Sigmoid colon (tissue), 7 donors: Measurements from ENCODE around the gene FN1. TPM values are rescaled to one million over a fixed set of nuclear protein-coding genes. Genes with fewer than 3 reads are reported as not detected.

ENCODE experiments used
- DNase-seq: peaks from one replicate; pipeline ENCODE4 v3.0.0-alpha.2; 2019
- H3K27ac ChIP-seq, 4 donors: fragments of 200-600 bp; sonication (generic); one replicate each; pipeline ENCODE4 v1.5.1; 2016 to 2019; ENCODE audit warnings: mild to moderate bottlenecking in 1 of 4
- H3K27me3 ChIP-seq, 3 donors: fragments of 200-600 bp; sonication (generic); one replicate each; pipeline ENCODE4 v1.5.1; 2019; ENCODE audit warnings: mild to moderate bottlenecking in 1 of 3
- H3K36me3 ChIP-seq, 4 donors: fragments of 200-600 bp; sonication (generic); one replicate each; pipeline ENCODE4 v1.5.1; 2016 to 2019
- H3K4me1 ChIP-seq, 4 donors: fragments of 200-600 bp; sonication (generic); one replicate each; pipeline ENCODE4 v1.5.1; 2017 to 2019
- H3K4me3 ChIP-seq, 4 donors: fragments of 200-600 bp; sonication (generic); one replicate each; pipeline ENCODE4 v1.5.1; 2017 to 2019; ENCODE audit warnings: mild to moderate bottlenecking in 2 of 4, moderate library complexity in 1 of 4
- H3K9me3 ChIP-seq, 4 donors: fragments of 200-600 bp in 3 of 4; sonication (generic) in 3 of 4; one replicate each; pipeline versions ENCODE4 v1.5.1 to v1.6.1; 2013 to 2019
- EP300 ChIP-seq, 4 donors: sonication (generic); formaldehyde crosslinking; IDR thresholded peaks; one replicate each; pipeline ENCODE4 v1.6.1; 2017; ENCODE audit warnings: antibody characterized with exemption in 4 of 4
- POLR2A ChIP-seq, 2 donors: fragments of 450-650 bp; IDR thresholded peaks; one replicate each; pipeline ENCODE4 v1.6.1; 2016; ENCODE audit warnings: antibody characterized with exemption in 2 of 2, mild to moderate bottlenecking in 2 of 2, moderate library complexity in 2 of 2
- POLR2AphosphoS5 ChIP-seq, 4 donors: sonication (generic); formaldehyde crosslinking; IDR thresholded peaks; one replicate each; pipeline ENCODE4 v1.6.1; 2017; ENCODE audit warnings: antibody characterized with exemption in 4 of 4
- WGBS, 2 donors: extraction: QIAGEN DNeasy Blood & Tissue Kit; methylation state at CpG; one replicate each; pipeline ENCODE4 v1.1.7; 2013; 5-methylcytosine and 5-hydroxymethylcytosine counted together
- intact Hi-C: fragments of 100-400 bp; cut with DNase I; formaldehyde crosslinking; loops from one replicate; pipeline ENCODE4 v1.15.1; 2023
- polyA plus RNA-seq, 3 donors: library from polyadenylated mRNA; stranded (reverse); fragments of 200-250 nt; gene quantifications; one replicate each; pipeline ENCODE4 v1.2.3, GENCODE V29; 2013
- total RNA-seq, 4 donors: library from RNA; depleted of rRNA; stranded (reverse); fragments of >200 nt; gene quantifications; one replicate each; pipeline ENCODE4 v1.1.0, GENCODE V29; 2016
- TF ChIP-seq, protein P1 (sequence below), 4 experiments: fragments of 450-650 bp in 3 of 4; fragments of 200-600 bp in 1 of 4; IDR thresholded peaks; one replicate each; pipeline ENCODE4 v1.5.1; 2016 to 2019; ENCODE audit warnings: antibody characterized with exemption in 4 of 4, mild to moderate bottlenecking in 3 of 4, moderate library complexity in 2 of 4
- donor health status: healthy with polysubstance abuse.
- donor health status: Bipolar disorder and iron deficiency.
- donor health status: healthy.

The FN1 gene
- total and polyA plus RNA-seq, 7 donors: 13.6 to 3,059 (median 671) TPM

DNA sequence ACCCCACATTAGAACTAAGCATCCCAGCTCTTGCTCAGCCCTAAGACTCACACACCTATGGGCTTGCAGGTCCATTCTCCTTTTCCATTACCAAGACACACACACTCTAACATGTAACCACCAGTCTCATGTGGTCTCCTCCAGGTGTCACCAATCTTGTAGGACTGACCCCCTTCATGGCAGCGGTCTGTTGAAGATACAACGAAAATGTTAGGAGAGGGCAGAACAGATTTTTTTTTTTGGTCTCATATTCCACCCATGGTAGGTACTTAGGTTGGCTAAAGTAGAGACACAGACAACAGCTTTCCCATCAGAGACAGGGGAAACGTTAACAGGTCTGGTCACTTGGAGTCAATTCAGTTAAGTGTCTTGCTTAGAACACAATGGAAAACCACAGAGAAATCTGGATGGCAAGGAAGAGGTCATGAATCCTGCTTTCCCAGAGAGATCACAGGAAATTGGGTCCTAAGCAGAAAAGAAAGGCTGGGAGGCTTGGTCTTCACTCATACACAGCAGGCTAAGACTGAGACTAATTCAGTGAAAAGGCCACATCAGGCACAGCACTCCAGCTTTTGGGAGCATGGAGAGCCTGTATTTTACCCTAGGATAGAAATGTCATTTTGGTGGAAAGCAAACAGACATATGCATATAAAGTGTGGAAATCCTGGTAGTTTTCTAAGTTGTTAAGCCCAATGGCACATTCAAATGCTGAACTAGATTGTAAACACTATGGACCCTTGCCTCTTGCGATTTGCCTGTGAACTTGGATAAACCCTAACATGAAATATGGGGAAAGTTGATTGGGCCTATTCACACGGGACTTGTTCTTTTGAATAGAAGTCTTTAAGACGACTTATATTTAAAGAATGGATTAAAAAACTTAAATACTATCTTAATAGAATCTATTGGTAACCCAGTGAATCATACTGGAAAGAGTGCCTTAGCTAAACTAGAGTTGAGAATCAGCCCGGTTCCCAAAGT is 3.8 kb downstream of the FN1 start:
- Histone ChIP-seq H3K36me3 (peaks cover 7 to 62% (median 31%) of the 10 kb centered on the region in 4 donors), H3K4me3 (peak overlapping the region in 3 of 4 donors; percentile 89 to 97 (median 92)), H3K27me3 (no peaks in the 10 kb centered on the region), H3K9me3 (no peaks in the 10 kb centered on the region), H3K27ac (peak overlapping the region; percentile 95 to 99 (median 98)), H3K4me1 (peaks cover 0 to 59% (median 48%) of the 10 kb centered on the region in 4 donors)
- 83 to 92% methylated on average over 7 of the region's 7 CpGs for WGBS, 2 donors
- no peak for TF ChIP-seq POLR2A (IDR thresholded peaks at IDR 0.05)
- TF ChIP-seq POLR2AphosphoS5 (IDR thresholded peaks at IDR 0.05): no peak
- no peak for TF ChIP-seq EP300 (IDR thresholded peaks at IDR 0.05)
- TF ChIP-seq, protein P1, sequence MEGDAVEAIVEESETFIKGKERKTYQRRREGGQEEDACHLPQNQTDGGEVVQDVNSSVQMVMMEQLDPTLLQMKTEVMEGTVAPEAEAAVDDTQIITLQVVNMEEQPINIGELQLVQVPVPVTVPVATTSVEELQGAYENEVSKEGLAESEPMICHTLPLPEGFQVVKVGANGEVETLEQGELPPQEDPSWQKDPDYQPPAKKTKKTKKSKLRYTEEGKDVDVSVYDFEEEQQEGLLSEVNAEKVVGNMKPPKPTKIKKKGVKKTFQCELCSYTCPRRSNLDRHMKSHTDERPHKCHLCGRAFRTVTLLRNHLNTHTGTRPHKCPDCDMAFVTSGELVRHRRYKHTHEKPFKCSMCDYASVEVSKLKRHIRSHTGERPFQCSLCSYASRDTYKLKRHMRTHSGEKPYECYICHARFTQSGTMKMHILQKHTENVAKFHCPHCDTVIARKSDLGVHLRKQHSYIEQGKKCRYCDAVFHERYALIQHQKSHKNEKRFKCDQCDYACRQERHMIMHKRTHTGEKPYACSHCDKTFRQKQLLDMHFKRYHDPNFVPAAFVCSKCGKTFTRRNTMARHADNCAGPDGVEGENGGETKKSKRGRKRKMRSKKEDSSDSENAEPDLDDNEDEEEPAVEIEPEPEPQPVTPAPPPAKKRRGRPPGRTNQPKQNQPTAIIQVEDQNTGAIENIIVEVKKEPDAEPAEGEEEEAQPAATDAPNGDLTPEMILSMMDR (IDR thresholded peaks at IDR 0.05): no peak
- DNase-seq: no peak
- intact Hi-C loops: loop anchor here (5.0 kb wide), 1 partner anchor 35 kb away; no protein-coding TSS in a partner anchor

DNA sequence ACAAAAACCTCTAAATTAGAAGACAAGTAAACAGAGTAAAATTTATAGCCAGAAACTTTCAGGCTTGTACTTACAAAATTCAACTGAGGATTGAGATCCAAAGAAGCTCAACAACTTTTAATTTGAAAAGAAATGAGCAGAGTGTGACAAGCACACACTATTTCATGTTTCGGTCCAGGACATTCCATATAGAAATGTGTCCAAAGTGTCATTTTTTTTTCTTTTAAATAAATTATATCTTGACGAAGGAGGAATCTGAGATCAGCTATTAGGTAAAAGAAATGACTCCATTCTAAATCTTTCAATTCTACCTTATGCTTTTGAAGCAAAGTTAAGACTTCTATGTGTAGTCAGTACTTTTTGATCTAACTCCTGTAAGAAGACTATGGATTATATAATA is 4.6 kb downstream of the FN1 start:
- peaks cover 15 to 70% (median 39%) of the 10 kb centered on the region in 4 donors for H3K36me3 ChIP-seq
- TF ChIP-seq, protein P1 (IDR thresholded peaks at IDR 0.05): no peak
- TF ChIP-seq POLR2A (IDR thresholded peaks at IDR 0.05) (no peak), POLR2AphosphoS5 (IDR thresholded peaks at IDR 0.05) (no peak), EP300 (IDR thresholded peaks at IDR 0.05) (no peak)
- intact Hi-C loops: loop anchor here (5.0 kb wide), 1 partner anchor 34 kb away; no protein-coding TSS in a partner anchor
- 41 to 45% methylated on average over 2 of the region's 2 CpGs for WGBS, 2 donors
- H3K9me3 ChIP-seq: no peaks in the 10 kb centered on the region
- H3K27me3 ChIP-seq: no peaks in the 10 kb centered on the region
- DNase-seq: no peak
- H3K4me1 ChIP-seq: peaks cover 0 to 62% (median 48%) of the 10 kb centered on the region in 4 donors
- peak overlapping the region; percentile 95 to 99 (median 98) for H3K27ac ChIP-seq
- H3K4me3 ChIP-seq: peak overlapping the region in 1 of 4 donors; percentile 89

DNA sequence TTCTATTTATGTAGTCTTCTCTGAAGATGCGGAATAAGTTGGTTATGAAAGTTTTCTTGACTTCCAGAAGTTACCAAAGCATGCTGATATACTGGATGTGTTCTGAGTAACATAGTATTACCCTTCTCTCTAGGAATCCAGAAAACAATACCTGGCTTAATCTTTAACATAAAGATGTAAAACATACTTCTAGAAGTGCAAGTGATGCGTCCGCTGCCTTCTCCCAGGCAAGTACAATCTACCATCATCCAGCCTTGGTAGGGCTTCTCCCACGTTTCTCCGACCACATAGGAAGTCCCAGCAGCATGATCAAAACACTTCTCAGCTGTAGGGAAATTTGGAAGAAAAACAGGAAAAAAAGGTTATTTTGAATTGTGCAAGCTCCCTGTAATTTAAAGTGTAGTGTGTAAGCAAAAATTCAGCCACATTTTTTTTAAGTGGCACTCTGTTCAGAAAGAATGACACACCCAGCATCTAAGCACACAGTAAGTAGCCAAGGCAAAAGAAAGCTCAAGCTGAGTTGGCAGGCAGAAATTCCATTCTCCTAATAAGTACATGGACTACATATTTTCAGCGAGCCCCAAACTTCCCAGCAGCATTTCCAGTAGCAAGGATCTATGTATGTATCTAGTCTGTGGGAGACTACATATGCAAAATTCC is 5.2 kb downstream of the FN1 start:
- H3K36me3 ChIP-seq: peaks cover 15 to 74% (median 41%) of the 10 kb centered on the region in 4 donors
- no peak for DNase-seq
- 71 to 88% methylated on average over 6 of the region's 6 CpGs for WGBS, 2 donors
- peak overlapping the region; percentile 95 to 99 (median 98) for H3K27ac ChIP-seq
- peak overlapping the region in 1 of 4 donors; percentile 89 for H3K4me3 ChIP-seq
- TF ChIP-seq POLR2AphosphoS5 (IDR thresholded peaks at IDR 0.05) (no peak), EP300 (IDR thresholded peaks at IDR 0.05) (no peak), POLR2A (IDR thresholded peaks at IDR 0.05) (no peak)
- TF ChIP-seq, protein P1 (IDR thresholded peaks at IDR 0.05): no peak
- peaks cover 0 to 63% (median 49%) of the 10 kb centered on the region in 4 donors for H3K4me1 ChIP-seq
- H3K27me3 ChIP-seq: no peaks in the 10 kb centered on the region
- H3K9me3 ChIP-seq: no peaks in the 10 kb centered on the region
- intact Hi-C loops: loop anchor here (5.0 kb wide), 1 partner anchor 33 kb away; no protein-coding TSS in a partner anchor

DNA sequence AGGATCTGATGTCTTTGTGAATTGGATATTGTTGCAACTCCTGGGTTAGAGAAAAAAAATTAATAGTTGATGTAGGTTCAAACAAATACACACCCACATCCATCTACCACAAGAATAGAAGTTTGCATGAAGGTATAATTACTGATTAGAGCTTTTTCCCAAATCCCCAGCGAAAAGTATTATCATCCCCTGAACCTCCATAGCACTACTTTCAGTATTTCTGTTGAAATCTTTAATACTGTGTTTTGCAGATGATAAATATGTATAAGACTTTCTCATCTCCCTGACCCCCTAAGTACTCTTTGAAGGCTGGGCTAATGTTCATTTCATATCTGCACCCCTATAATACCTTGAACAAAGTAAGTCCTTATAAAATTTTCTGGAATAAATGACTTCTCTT is 6.4 kb downstream of the FN1 start:
- Histone ChIP-seq H3K27me3 (no peaks in the 10 kb centered on the region), H3K4me3 (no peak overlapping the region), H3K9me3 (no peaks in the 10 kb centered on the region), H3K27ac (peak overlapping the region; percentile 19 to 99 (median 96)), H3K36me3 (peaks cover 18 to 87% (median 53%) of the 10 kb centered on the region in 4 donors), H3K4me1 (peaks cover 0 to 74% (median 56%) of the 10 kb centered on the region in 4 donors)
- WGBS, 2 donors: 82 to 95% methylated on average over 1 of the region's 1 CpG
- no peak for TF ChIP-seq POLR2AphosphoS5 (IDR thresholded peaks at IDR 0.05)
- no peak for TF ChIP-seq EP300 (IDR thresholded peaks at IDR 0.05)
- TF ChIP-seq, protein P1 (IDR thresholded peaks at IDR 0.05): no peak
- no peak for TF ChIP-seq POLR2A (IDR thresholded peaks at IDR 0.05)
- intact Hi-C loops: no loop called here
- DNase-seq: no peak
